Measurements from ENCODE around the gene TMSB10. TPM values are rescaled to one million over a fixed set of nuclear protein-coding genes. Genes with fewer than 3 reads are reported as not detected.
A peak's percentile ranks its signal among the peaks of the same experiment; 100 is the strongest.

Gene TMSB10
- total RNA-seq, 1 donor, result 3,633 TPM

DNA sequence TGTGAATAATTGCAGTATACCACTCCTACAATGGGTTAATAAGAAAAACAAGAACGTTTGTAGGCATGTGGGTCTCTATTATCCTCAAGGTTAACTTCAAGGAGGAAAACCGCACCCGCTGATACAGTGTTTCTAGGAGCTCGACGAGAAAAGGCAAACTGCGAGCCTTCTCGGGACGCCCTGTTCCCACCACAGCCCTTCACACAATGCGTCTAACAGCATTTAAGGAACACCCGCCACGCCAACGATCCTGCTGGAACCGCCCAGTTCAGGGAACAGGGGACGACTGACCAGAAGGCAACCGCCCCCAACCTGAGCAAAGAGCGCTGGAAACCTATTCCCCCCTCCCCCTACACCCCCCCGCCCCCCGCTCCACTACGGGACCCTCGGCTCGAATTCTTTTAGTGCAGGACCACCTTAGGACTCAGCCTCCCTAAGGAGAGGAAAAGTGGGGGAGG, 710 bp upstream of the TMSB10 start:
- DNase-seq (ENCODE audit: insufficient read length, low spot score, missing footprints), result peak; percentile 80
- peaks cover 8% of the 10 kb centered on the region for H4K20me1 ChIP-seq (ENCODE audit: insufficient read depth, low read length)
- H3K27me3 ChIP-seq (ENCODE audit: insufficient read depth, low read length), result no peaks in the 10 kb centered on the region
- H3K27ac ChIP-seq (ENCODE audit: low read depth, low read length), result peak overlapping the region; percentile 13
- H3K9me3 ChIP-seq (ENCODE audit: low read depth, low read length), result no peaks in the 10 kb centered on the region
- peak overlapping the region; percentile 92 for H3K4me2 ChIP-seq (ENCODE audit: insufficient read depth, low read length)
- peaks cover 14% of the 10 kb centered on the region for H3K79me2 ChIP-seq (ENCODE audit: insufficient read depth, low read length)
- H3K4me3 ChIP-seq (ENCODE audit: insufficient read depth, low read length), result peak overlapping the region; percentile 84
- H2AFZ ChIP-seq (ENCODE audit: low read length), result peak overlapping the region; percentile 66
- TF ChIP-seq, protein P1, sequence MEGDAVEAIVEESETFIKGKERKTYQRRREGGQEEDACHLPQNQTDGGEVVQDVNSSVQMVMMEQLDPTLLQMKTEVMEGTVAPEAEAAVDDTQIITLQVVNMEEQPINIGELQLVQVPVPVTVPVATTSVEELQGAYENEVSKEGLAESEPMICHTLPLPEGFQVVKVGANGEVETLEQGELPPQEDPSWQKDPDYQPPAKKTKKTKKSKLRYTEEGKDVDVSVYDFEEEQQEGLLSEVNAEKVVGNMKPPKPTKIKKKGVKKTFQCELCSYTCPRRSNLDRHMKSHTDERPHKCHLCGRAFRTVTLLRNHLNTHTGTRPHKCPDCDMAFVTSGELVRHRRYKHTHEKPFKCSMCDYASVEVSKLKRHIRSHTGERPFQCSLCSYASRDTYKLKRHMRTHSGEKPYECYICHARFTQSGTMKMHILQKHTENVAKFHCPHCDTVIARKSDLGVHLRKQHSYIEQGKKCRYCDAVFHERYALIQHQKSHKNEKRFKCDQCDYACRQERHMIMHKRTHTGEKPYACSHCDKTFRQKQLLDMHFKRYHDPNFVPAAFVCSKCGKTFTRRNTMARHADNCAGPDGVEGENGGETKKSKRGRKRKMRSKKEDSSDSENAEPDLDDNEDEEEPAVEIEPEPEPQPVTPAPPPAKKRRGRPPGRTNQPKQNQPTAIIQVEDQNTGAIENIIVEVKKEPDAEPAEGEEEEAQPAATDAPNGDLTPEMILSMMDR (IDR thresholded peaks at IDR 0.05; ENCODE audit: extremely low read depth, low read depth, low read length), result no peak
- peaks cover 21% of the 10 kb centered on the region for H3K4me1 ChIP-seq (ENCODE audit: insufficient read depth, low read length)
- H3K36me3 ChIP-seq (ENCODE audit: insufficient read depth, low read length), result peaks cover 8% of the 10 kb centered on the region

DNA sequence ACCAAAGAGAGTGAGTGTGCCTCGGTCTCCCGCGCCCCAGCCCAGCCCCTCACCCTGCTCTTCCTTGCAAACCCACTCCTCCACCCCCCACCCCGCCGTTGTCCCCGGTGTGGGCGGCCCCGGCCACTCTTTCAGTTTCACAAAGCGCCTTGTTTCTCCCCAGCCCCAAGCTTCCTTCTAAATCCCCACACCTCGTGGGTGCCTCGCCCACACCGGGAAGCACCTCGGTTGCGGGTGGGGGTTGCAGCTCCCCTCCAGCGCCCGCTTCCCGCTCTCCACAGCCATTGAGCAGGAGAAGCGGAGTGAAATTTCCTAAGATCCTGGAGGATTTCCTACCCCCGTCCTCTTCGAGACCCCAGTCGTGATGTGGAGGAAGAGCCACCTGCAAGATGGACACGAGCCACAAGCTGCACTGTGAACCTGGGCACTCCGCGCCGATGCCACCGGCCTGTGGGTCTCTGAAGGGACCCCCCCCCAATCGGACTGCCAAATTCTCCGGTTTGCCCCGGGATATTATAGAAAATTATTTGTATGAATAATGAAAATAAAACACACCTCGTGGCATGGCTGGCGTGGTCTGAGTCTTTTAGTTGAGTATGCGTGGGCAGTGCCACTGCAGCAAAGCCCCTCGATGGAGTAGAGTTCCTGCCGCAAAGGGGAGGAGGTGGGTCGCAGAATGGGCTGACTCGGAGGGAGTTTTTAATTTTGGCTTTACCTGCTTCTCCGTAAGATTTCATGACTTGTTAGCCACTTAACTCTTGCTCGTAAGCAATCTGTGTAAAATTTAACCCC, 848 bp downstream of the TMSB10 start:
- TF ChIP-seq, protein P1 (IDR thresholded peaks at IDR 0.05; ENCODE audit: extremely low read depth, low read depth, low read length), result no peak
- Histone ChIP-seq H2AFZ (ENCODE audit: low read length) (no peak overlapping the region), H3K27ac (ENCODE audit: low read depth, low read length) (peak overlapping the region; percentile 62), H3K4me2 (ENCODE audit: insufficient read depth, low read length) (peak overlapping the region; percentile 93), H4K20me1 (ENCODE audit: insufficient read depth, low read length) (peaks cover 8% of the 10 kb centered on the region), H3K4me1 (ENCODE audit: insufficient read depth, low read length) (peaks cover 18% of the 10 kb centered on the region), H3K36me3 (ENCODE audit: insufficient read depth, low read length) (peaks cover 8% of the 10 kb centered on the region), H3K4me3 (ENCODE audit: insufficient read depth, low read length) (peak overlapping the region; percentile 84), H3K9me3 (ENCODE audit: low read depth, low read length) (no peaks in the 10 kb centered on the region), H3K27me3 (ENCODE audit: insufficient read depth, low read length) (no peaks in the 10 kb centered on the region), H3K79me2 (ENCODE audit: insufficient read depth, low read length) (peaks cover 14% of the 10 kb centered on the region)
- DNase-seq (ENCODE audit: insufficient read length, low spot score, missing footprints), result peak; percentile 84

DNA sequence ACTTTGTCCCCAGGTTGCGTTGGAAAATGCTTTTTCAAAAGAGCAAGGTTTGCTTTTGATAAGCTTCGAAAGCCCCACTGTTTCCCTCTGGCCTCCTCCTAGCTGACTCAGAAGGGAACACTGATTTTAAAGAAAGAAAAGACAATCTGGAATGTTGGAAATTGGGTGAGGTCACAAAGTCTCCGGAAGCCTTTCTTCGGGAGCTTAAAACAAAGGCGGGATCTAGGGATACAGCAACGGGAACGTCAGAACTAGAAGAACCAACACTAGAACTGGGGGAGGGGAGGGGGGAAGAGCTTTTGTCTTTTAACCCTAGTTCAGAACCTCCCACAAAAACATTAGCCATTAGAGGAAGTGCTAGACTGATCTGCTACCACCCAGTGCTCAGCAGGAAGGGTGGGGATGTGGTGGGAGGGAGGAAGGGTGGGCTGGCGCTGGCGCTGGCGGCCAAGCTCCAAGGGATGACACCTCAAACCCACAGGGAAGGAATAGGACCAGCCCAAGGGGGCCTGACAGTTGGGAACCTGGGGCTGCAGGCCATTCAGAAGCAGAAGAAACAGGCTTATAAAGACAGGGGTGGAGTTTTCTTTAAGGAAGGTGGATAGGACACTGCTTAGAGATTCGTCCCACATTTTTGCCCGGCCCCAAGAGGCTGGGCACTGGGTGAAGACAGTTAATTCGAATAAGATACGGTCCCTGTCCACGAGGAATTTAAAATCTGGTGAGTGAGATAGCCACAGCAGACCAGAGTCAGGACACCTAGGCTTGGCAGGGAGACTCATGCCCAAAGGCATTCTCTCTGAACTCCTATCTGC, 1.7 kb downstream of the TMSB10 start:
- peak overlapping the region; percentile 62 for H3K27ac ChIP-seq (ENCODE audit: low read depth, low read length)
- H3K36me3 ChIP-seq (ENCODE audit: insufficient read depth, low read length), result peaks cover 8% of the 10 kb centered on the region
- H3K27me3 ChIP-seq (ENCODE audit: insufficient read depth, low read length), result no peaks in the 10 kb centered on the region
- H2AFZ ChIP-seq (ENCODE audit: low read length), result no peak overlapping the region
- H3K4me1 ChIP-seq (ENCODE audit: insufficient read depth, low read length), result peaks cover 12% of the 10 kb centered on the region
- TF ChIP-seq, protein P1 (IDR thresholded peaks at IDR 0.05; ENCODE audit: extremely low read depth, low read depth, low read length), result no peak
- peak overlapping the region; percentile 93 for H3K4me2 ChIP-seq (ENCODE audit: insufficient read depth, low read length)
- H4K20me1 ChIP-seq (ENCODE audit: insufficient read depth, low read length), result peaks cover 8% of the 10 kb centered on the region
- H3K79me2 ChIP-seq (ENCODE audit: insufficient read depth, low read length), result peaks cover 14% of the 10 kb centered on the region
- DNase-seq (ENCODE audit: insufficient read length, low spot score, missing footprints), result peak; percentile 97
- no peaks in the 10 kb centered on the region for H3K9me3 ChIP-seq (ENCODE audit: low read depth, low read length)
- H3K4me3 ChIP-seq (ENCODE audit: insufficient read depth, low read length), result peak overlapping the region; percentile 84

Measured in osteoblast (primary cell).